Measurements from ENCODE around the gene MFRP. TPM values are rescaled to one million over a fixed set of nuclear protein-coding genes. Genes with fewer than 3 reads are reported as not detected.

MFRP gene
- total and polyA plus RNA-seq, 8 donors: not detected

- 45% methylated on average over 11 of the region's 11 CpGs for WGBS, 2 donors
- Histone ChIP-seq H3K4me3 (peak overlapping the region in 3 of 4 donors; percentile 39 to 61 (median 54)), H3K27ac (peak overlapping the region; percentile 68 to 79 (median 74)), H3K36me3 (peaks cover 0 to 26% (median 13%) of the 10 kb centered on the region in 3 donors), H3K4me1 (peaks cover 22 to 29% (median 23%) of the 10 kb centered on the region in 3 donors), H3K9me3 (no peaks in the 10 kb centered on the region), H3K27me3 (no peaks in the 10 kb centered on the region)
- no peak for ATAC-seq
- peak in 2 of 6 donors; percentile 12 to 17 for DNase-seq
- TF ChIP-seq CTCF (IDR thresholded peaks at IDR 0.05): no peak
- FAIRE-seq: no peak
- intact Hi-C loops (cut with DNase I): no loop called here
Observed at GRCh38 chr11:119361941-119362725, 15.6 kb upstream of the MFRP start.

GRCh38 chr11:119361056-119361787, 14.7 kb upstream of the MFRP start:
- Histone ChIP-seq H3K9me3 (no peaks in the 10 kb centered on the region), H3K4me3 (no peak overlapping the region), H3K27ac (peak overlapping the region; percentile 68 to 79 (median 74)), H3K4me1 (peaks cover 22 to 29% (median 23%) of the 10 kb centered on the region in 3 donors), H3K27me3 (no peaks in the 10 kb centered on the region), H3K36me3 (peaks cover 0 to 34% (median 17%) of the 10 kb centered on the region in 3 donors)
- FAIRE-seq: no peak
- ATAC-seq: peak; percentile 65 to 77 (median 72)
- 7 to 8% methylated on average over 8 of the region's 8 CpGs for WGBS, 2 donors
- TF ChIP-seq CTCF (IDR thresholded peaks at IDR 0.05): no peak
- intact Hi-C loops (cut with DNase I): no loop called here
- DNase-seq: peak; percentile 67 to 88 (median 78)

GRCh38 chr11:119359365-119360214, 13.1 kb upstream of the MFRP start:
- FAIRE-seq: no peak
- no peak for ATAC-seq
- Histone ChIP-seq H3K9me3 (no peaks in the 10 kb centered on the region), H3K4me3 (no peak overlapping the region), H3K27me3 (no peaks in the 10 kb centered on the region), H3K4me1 (peaks cover 22 to 29% (median 23%) of the 10 kb centered on the region in 3 donors), H3K27ac (peak overlapping the region in 1 of 4 donors; percentile 74), H3K36me3 (peaks cover 0 to 39% (median 19%) of the 10 kb centered on the region in 3 donors)
- no peak for DNase-seq
- no peak for TF ChIP-seq CTCF (IDR thresholded peaks at IDR 0.05)
- intact Hi-C loops (cut with DNase I): no loop called here
- WGBS, 2 donors: 78 to 85% methylated on average over 10 of the region's 10 CpGs

- no peak for FAIRE-seq
- H3K4me3 ChIP-seq: no peak overlapping the region
- no peak for DNase-seq
- H3K36me3 ChIP-seq: peaks cover 0 to 39% (median 19%) of the 10 kb centered on the region in 3 donors
- peaks cover 12 to 23% (median 21%) of the 10 kb centered on the region in 3 donors for H3K4me1 ChIP-seq
- TF ChIP-seq CTCF (IDR thresholded peaks at IDR 0.05): no peak
- H3K9me3 ChIP-seq: no peaks in the 10 kb centered on the region
- H3K27ac ChIP-seq: no peak overlapping the region
- 75 to 80% methylated on average over 13 of the region's 13 CpGs for WGBS, 2 donors
- ATAC-seq: no peak
- intact Hi-C loops (cut with DNase I): no loop called here
- no peaks in the 10 kb centered on the region for H3K27me3 ChIP-seq
Observed at GRCh38 chr11:119357074-119357473, 10.6 kb upstream of the MFRP start.
